Spleen (tissue), 11 donors: ENCODE data around the gene OR6C2. TPM values are rescaled to one million over a fixed set of nuclear protein-coding genes. Genes with fewer than 3 reads are reported as not detected.
"Not testable (repeated sequence)": the region's sequence is repeated elsewhere in the genome, so short reads cannot be mapped to it uniquely, and the experiment has no call there.

Experiments used
- DNase-seq: peaks from one replicate; pipeline ENCODE4 v3.0.0-alpha.2; 2020
- H3K27ac ChIP-seq, 8 donors: fragments of 200-600 bp; sonication (generic) in 7 of 8; 1 replicate in 4 of 8; 2 replicates in 4 of 8; pipeline versions ENCODE4 v1.5.0 to v1.8.0; 2016 to 2021; ENCODE audit warnings: inconsistent platforms in 4 of 8, mild to moderate bottlenecking in 4 of 8, moderate library complexity in 1 of 8
- H3K27me3 ChIP-seq, 7 donors: fragments of 200-600 bp; sonication (generic) in 6 of 7; replicated peaks in 1 of 7; 1 replicate in 4 of 7; 2 replicates in 3 of 7; pipeline versions ENCODE4 v1.5.0 to v1.8.0; 2016 to 2021; ENCODE audit warnings: inconsistent platforms in 3 of 7, mild to moderate bottlenecking in 1 of 7
- H3K36me3 ChIP-seq, 6 donors: fragments of 200-600 bp; sonication (generic) in 5 of 6; 1 replicate in 4 of 6; 2 replicates in 2 of 6; pipeline versions ENCODE4 v1.5.0 to v1.8.0; 2016 to 2021; ENCODE audit warnings: inconsistent platforms in 2 of 6
- H3K4me1 ChIP-seq, 6 donors: fragments of 200-600 bp; sonication (generic) in 5 of 6; 1 replicate in 3 of 6; 2 replicates in 3 of 6; pipeline versions ENCODE4 v1.5.0 to v1.8.0; 2016 to 2021; ENCODE audit warnings: inconsistent platforms in 3 of 6
- H3K4me3 ChIP-seq, 8 donors: fragments of 200-600 bp; sonication (generic) in 7 of 8; 1 replicate in 4 of 8; 2 replicates in 4 of 8; pipeline versions ENCODE4 v1.5.0 to v1.8.0; 2016 to 2021; ENCODE audit warnings: inconsistent platforms in 4 of 8, mild to moderate bottlenecking in 4 of 8, moderate library complexity in 2 of 8
- H3K9me3 ChIP-seq, 8 donors: fragments of 200-600 bp; sonication (generic) in 7 of 8; 1 replicate in 4 of 8; 2 replicates in 4 of 8; pipeline versions ENCODE4 v1.5.0 to v1.8.0; 2016 to 2021; ENCODE audit warnings: inconsistent platforms in 4 of 8
- POLR2A ChIP-seq, 3 donors: fragments of 450-650 bp; IDR thresholded peaks; one replicate each; pipeline ENCODE4 v1.5.1; 2017; ENCODE audit warnings: antibody characterized with exemption in 3 of 3, mild to moderate bottlenecking in 1 of 3
- POLR2AphosphoS5 ChIP-seq, 3 donors: sonication (generic); formaldehyde crosslinking; IDR thresholded peaks; one replicate each; pipeline ENCODE4 v1.5.1; 2017; ENCODE audit warnings: antibody characterized with exemption in 3 of 3
- WGBS, 5 donors: extraction: QIAGEN DNeasy Blood & Tissue Kit in 3 of 5; methylation state at CpG; one replicate each; pipeline versions ENCODE4 v1.1.5 to v1.1.7; 2013 to 2018; 5-methylcytosine and 5-hydroxymethylcytosine counted together
- intact Hi-C: fragments of 100-400 bp; cut with DNase I; formaldehyde crosslinking; loops from one replicate; pipeline ENCODE4 v1.15.0; 2023; ENCODE audit warnings: low total_unique reads
- polyA plus RNA-seq, 3 donors: library from polyadenylated mRNA; stranded (reverse); fragments of 200-250 nt; gene quantifications; one replicate each; pipeline ENCODE4 v1.2.1, GENCODE V29; 2013
- total RNA-seq, 7 donors: library from RNA; depleted of rRNA in 3 of 7; stranded (reverse); fragments of >200 nt in 3 of 7; fragmentation: NEBNext Ultra II Directional in 4 of 7; extraction: Animal tissue kit (Norgen Biotek cat#: 25700) in 4 of 7; gene quantifications; one replicate each; pipeline versions ENCODE4 v1.1.0 to v1.2.1, GENCODE V29; 2016 to 2021
- TF ChIP-seq, protein P1 (sequence below), 11 experiments: fragments of 200-600 bp in 7 of 11; fragments of 450-650 bp in 4 of 11; sonication (generic) in 4 of 11; IDR thresholded peaks in 8 of 11; conservative IDR thresholded peaks in 3 of 11; 1 replicate in 7 of 11; 2 replicates in 4 of 11; pipeline versions ENCODE4 v1.4.0 to v1.8.0; 2016 to 2021; ENCODE audit warnings: antibody characterized with exemption in 11 of 11, inconsistent platforms in 4 of 11, mild to moderate bottlenecking in 1 of 11
- donor health status: healthy with polysubstance abuse.
- donor health status: DM: no; HTN: no; CAD: no; lungs with moderate emphysema.
- donor health status: DM: no; HTN: no; CAD: no.
- donor health status: Bipolar disorder and iron deficiency.
- donor health status: healthy.
- donor health status: DM: no; HTN: no; CAD: no.
- donor health status: DM: yes; HTN: yes; CAD: no.

Gene OR6C2
- total and polyA plus RNA-seq, 10 donors = not detected

DNA sequence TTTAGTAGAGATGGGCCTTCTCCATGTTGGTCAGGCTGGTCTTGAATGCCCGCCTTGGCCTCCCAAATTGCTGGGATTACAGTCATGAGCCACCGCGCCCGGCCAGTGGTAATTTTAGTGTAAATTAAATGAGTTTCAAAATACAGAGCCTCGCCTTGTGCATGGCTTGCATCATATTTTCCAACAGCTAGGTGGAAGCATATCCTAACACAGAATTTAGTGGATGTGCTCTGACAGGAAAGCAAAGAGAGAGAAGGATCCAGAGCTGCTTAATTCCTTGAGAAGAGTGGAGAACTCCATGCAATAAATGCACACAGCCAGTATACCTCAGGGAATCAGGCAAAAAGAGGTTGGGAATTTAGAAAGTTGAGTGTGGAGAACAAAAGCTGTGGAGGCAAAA, 2.5 kb downstream of the OR6C2 start:
- intact Hi-C loops = no loop called here

DNA sequence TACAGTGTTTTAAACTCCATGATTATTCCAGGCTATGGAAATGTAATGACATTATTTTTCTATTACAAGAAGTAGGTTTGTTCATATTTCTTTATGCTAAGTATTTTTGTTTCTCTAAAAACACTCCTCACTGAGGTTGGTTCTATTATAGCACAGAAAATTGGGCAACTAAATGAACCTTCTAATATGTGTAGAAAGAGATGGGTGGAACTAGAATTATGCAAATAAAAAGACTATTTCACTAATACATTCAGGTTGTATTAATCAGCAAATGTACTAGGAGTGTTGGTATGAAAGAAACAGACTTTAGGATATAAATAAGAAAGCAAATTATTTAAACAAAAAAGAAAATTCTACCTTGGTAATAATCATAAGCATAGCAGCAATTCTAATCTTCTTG, 4.9 kb downstream of the OR6C2 start:
- Histone ChIP-seq H3K27me3 (no peaks in the 10 kb centered on the region), H3K4me1 (no peaks in the 10 kb centered on the region), H3K36me3 (no peaks in the 10 kb centered on the region), H3K27ac (no peak overlapping the region), H3K9me3 (no peaks in the 10 kb centered on the region), H3K4me3 (no peak overlapping the region)
- intact Hi-C loops = no loop called here
- DNase-seq = no peak
- TF ChIP-seq, protein P1, sequence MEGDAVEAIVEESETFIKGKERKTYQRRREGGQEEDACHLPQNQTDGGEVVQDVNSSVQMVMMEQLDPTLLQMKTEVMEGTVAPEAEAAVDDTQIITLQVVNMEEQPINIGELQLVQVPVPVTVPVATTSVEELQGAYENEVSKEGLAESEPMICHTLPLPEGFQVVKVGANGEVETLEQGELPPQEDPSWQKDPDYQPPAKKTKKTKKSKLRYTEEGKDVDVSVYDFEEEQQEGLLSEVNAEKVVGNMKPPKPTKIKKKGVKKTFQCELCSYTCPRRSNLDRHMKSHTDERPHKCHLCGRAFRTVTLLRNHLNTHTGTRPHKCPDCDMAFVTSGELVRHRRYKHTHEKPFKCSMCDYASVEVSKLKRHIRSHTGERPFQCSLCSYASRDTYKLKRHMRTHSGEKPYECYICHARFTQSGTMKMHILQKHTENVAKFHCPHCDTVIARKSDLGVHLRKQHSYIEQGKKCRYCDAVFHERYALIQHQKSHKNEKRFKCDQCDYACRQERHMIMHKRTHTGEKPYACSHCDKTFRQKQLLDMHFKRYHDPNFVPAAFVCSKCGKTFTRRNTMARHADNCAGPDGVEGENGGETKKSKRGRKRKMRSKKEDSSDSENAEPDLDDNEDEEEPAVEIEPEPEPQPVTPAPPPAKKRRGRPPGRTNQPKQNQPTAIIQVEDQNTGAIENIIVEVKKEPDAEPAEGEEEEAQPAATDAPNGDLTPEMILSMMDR (IDR thresholded peaks at IDR 0.05 in 8 of 11, conservative IDR thresholded peaks at IDR 0.05 in 3 of 11) = no peak
- TF ChIP-seq POLR2A (IDR thresholded peaks at IDR 0.05) (no peak), POLR2AphosphoS5 (IDR thresholded peaks at IDR 0.05) (no peak)

More for the DNA sequence above, 2.5 kb downstream of the OR6C2 start:
- DNase-seq = no peak
- 85 to 95% (median 88%) methylated on average over 5 of the region's 5 CpGs for WGBS, 5 donors
- H3K4me3 ChIP-seq = no peak overlapping the region
- no peak for TF ChIP-seq POLR2AphosphoS5 (IDR thresholded peaks at IDR 0.05)
- TF ChIP-seq, protein P1 (IDR thresholded peaks at IDR 0.05 in 8 of 11, conservative IDR thresholded peaks at IDR 0.05 in 3 of 11) = no peak
- no peak for TF ChIP-seq POLR2A (IDR thresholded peaks at IDR 0.05)
- H3K27me3 ChIP-seq = no peaks in the 10 kb centered on the region
- no peaks in the 10 kb centered on the region for H3K36me3 ChIP-seq
- peaks cover 0 to 10% (median 6%) of the 10 kb centered on the region in 8 donors for H3K9me3 ChIP-seq
- H3K4me1 ChIP-seq = no peaks in the 10 kb centered on the region
- H3K27ac ChIP-seq = no peak overlapping the region

DNA sequence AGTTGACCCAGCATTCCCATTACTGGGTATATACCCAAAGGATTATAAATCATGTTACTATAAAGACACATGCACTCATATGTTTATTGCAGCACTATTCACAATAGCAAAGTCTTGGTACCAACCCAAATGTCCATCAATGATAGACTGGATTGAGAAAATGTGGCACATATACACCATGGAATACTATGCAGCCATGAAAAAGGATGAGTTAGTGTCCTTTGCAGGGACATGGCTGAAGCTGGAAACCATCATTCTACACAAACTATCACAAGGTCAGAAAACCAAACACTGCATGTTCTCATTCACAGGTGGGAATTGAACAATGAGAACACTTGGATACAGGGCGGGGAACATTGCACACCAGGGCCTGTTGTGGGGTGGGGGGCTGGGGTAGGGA, 21.1 kb downstream of the OR6C2 start:
- H3K27me3 ChIP-seq, H3K36me3 ChIP-seq, H3K4me3 ChIP-seq, intact Hi-C loops, DNase-seq, H3K27ac ChIP-seq: not testable (repeated sequence)
- H3K9me3 ChIP-seq = peaks cover 0 to 17% (median 4%) of the 10 kb centered on the region in 8 donors
- peaks cover 0 to 17% (median 8%) of the 10 kb centered on the region in 6 donors for H3K4me1 ChIP-seq
- WGBS, 5 donors = 93 to 100% (median 97%) methylated on average over 1 of the region's 1 CpG

DNA sequence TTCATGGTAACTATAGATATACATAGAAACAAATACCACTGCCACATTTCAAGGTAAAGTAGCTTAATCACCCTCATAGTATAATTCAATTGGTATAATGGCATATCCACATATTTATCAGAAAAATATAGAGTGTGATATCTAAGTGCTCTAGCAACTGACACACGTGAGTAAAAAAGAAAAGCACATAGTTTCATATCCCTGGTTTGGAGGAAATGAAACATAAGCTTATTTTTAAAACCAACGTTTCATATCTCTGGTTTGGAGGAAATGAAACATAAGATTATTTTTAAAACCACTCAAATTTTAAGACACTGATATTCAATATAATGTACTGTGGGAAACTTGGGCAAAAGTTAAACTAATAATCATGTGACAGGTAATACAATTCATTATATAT, 24.0 kb downstream of the OR6C2 start:
- no peak overlapping the region for H3K4me3 ChIP-seq
- 15 to 27% (median 22%) methylated on average over 2 of the region's 2 CpGs for WGBS, 5 donors
- H3K27me3 ChIP-seq = no peaks in the 10 kb centered on the region
- no peak overlapping the region for H3K27ac ChIP-seq
- no peaks in the 10 kb centered on the region for H3K36me3 ChIP-seq
- intact Hi-C loops = no loop called here
- peaks cover 0 to 17% (median 8%) of the 10 kb centered on the region in 6 donors for H3K4me1 ChIP-seq
- peaks cover 0 to 17% (median 4%) of the 10 kb centered on the region in 8 donors for H3K9me3 ChIP-seq
- DNase-seq = no peak
- TF ChIP-seq POLR2A (IDR thresholded peaks at IDR 0.05) (no peak), POLR2AphosphoS5 (IDR thresholded peaks at IDR 0.05) (no peak)
- TF ChIP-seq, protein P1 (IDR thresholded peaks at IDR 0.05 in 8 of 11, conservative IDR thresholded peaks at IDR 0.05 in 3 of 11) = no peak

DNA sequence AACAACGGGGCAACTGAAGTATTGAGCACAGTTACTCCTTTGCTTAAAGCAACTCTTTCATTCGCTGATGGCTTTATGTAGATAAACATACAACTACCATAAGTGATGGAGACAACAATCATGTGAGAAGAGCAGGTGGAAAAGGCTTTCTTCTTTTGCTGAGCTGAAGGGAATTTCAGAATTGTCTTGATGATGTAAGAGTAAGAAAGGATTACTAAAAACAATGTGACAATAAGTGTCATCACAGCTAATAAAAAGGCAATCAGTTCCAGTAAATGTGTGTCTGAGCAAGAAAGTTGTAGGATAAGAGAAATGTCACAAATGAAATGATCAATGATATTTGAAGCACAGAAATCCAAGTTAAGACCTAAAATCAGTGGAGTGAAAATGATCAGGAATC, 25.4 kb downstream of the OR6C2 start:
- TF ChIP-seq POLR2AphosphoS5 (IDR thresholded peaks at IDR 0.05) = no peak
- TF ChIP-seq, protein P1 (IDR thresholded peaks at IDR 0.05 in 8 of 11, conservative IDR thresholded peaks at IDR 0.05 in 3 of 11) = no peak
- TF ChIP-seq POLR2A (IDR thresholded peaks at IDR 0.05) = no peak
- peaks cover 0 to 17% (median 8%) of the 10 kb centered on the region in 6 donors for H3K4me1 ChIP-seq
- H3K4me3 ChIP-seq = no peak overlapping the region
- no peaks in the 10 kb centered on the region for H3K36me3 ChIP-seq
- no peak overlapping the region for H3K27ac ChIP-seq
- intact Hi-C loops = no loop called here
- no peak for DNase-seq
- H3K9me3 ChIP-seq = peaks cover 0 to 8% (median 4%) of the 10 kb centered on the region in 8 donors
- no peaks in the 10 kb centered on the region for H3K27me3 ChIP-seq
- WGBS, 5 donors = 68 to 81% (median 74%) methylated on average over 2 of the region's 2 CpGs
